Glutamatergic neuron (in vitro differentiated cells): Measurements from ENCODE around the gene IGLL5. TPM values are rescaled to one million over a fixed set of nuclear protein-coding genes. Genes with fewer than 3 reads are reported as not detected.

Source experiments
- DNase-seq: peaks from one replicate; pipeline ENCODE4 v3.0.0; 2022
- H3K27ac Mint-ChIP-seq: one replicate; pipeline ENCODE4 v1.8.0; 2020; ENCODE audit warnings: mild to moderate bottlenecking, mixed read lengths, inconsistent platforms; ENCODE audit not compliant: unreplicated experiment
- H3K27me3 Mint-ChIP-seq: one replicate; pipeline ENCODE4 v1.8.0; 2020; ENCODE audit warnings: mild to moderate bottlenecking, moderate library complexity, mixed read lengths, inconsistent platforms; ENCODE audit not compliant: unreplicated experiment
- H3K36me3 Mint-ChIP-seq: one replicate; pipeline ENCODE4 v1.8.0; 2020; ENCODE audit warnings: mild to moderate bottlenecking, mixed read lengths, inconsistent platforms; ENCODE audit not compliant: unreplicated experiment
- H3K4me1 Mint-ChIP-seq: one replicate; pipeline ENCODE4 v1.8.0; 2020; ENCODE audit warnings: mild to moderate bottlenecking, low read depth, mixed read lengths, inconsistent platforms; ENCODE audit not compliant: unreplicated experiment
- H3K4me3 Mint-ChIP-seq: one replicate; pipeline ENCODE4 v1.8.0; 2020; ENCODE audit warnings: mild to moderate bottlenecking, mixed read lengths, inconsistent platforms; ENCODE audit not compliant: unreplicated experiment
- H3K9me3 Mint-ChIP-seq: one replicate; pipeline ENCODE4 v1.8.0; 2020; ENCODE audit warnings: mild to moderate bottlenecking, moderate library complexity, mixed read lengths, inconsistent platforms; ENCODE audit not compliant: unreplicated experiment
- total RNA-seq: library from RNA; stranded (reverse); fragmentation: NEBNext Ultra II Directional; extraction: Animal tissue kit (Norgen Biotek cat#: 25700); gene quantifications from one replicate; pipeline ENCODE4 v1.2.1, GENCODE V29; 2021; ENCODE audit not compliant: unreplicated experiment
- TF ChIP-seq, protein P1 (sequence below): fragments of 200-600 bp; sonication (generic); IDR thresholded peaks from one replicate; pipeline ENCODE4 v1.5.0; 2021; ENCODE audit not compliant: partially characterized antibody, unreplicated experiment

Gene IGLL5
- total RNA-seq, 1 donor from 2014 or later, result not detected

- DNase-seq, result no peak
Measured at GRCh38 chr22:22884888-22885840, 2.5 kb upstream of the IGLL5 start.

GRCh38 chr22:22886546-22886945 is 1.1 kb upstream of the IGLL5 start:
- Mint-ChIP-seq H3K9me3 (no peaks in the 10 kb centered on the region), H3K27me3 (peaks cover 5% of the 10 kb centered on the region), H3K36me3 (no peaks in the 10 kb centered on the region), H3K4me1 (no peaks in the 10 kb centered on the region), H3K27ac (no peak overlapping the region), H3K4me3 (no peak overlapping the region)
- TF ChIP-seq, protein P1, sequence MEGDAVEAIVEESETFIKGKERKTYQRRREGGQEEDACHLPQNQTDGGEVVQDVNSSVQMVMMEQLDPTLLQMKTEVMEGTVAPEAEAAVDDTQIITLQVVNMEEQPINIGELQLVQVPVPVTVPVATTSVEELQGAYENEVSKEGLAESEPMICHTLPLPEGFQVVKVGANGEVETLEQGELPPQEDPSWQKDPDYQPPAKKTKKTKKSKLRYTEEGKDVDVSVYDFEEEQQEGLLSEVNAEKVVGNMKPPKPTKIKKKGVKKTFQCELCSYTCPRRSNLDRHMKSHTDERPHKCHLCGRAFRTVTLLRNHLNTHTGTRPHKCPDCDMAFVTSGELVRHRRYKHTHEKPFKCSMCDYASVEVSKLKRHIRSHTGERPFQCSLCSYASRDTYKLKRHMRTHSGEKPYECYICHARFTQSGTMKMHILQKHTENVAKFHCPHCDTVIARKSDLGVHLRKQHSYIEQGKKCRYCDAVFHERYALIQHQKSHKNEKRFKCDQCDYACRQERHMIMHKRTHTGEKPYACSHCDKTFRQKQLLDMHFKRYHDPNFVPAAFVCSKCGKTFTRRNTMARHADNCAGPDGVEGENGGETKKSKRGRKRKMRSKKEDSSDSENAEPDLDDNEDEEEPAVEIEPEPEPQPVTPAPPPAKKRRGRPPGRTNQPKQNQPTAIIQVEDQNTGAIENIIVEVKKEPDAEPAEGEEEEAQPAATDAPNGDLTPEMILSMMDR, result no peak
- DNase-seq, result no peak

More at GRCh38 chr22:22884888-22885840, 2.5 kb upstream of the IGLL5 start:
- no peak overlapping the region for H3K27ac Mint-ChIP-seq
- no peaks in the 10 kb centered on the region for H3K9me3 Mint-ChIP-seq
- no peak overlapping the region for H3K4me3 Mint-ChIP-seq
- H3K4me1 Mint-ChIP-seq, result no peaks in the 10 kb centered on the region
- H3K36me3 Mint-ChIP-seq, result no peaks in the 10 kb centered on the region
- H3K27me3 Mint-ChIP-seq, result peaks cover 7% of the 10 kb centered on the region
- TF ChIP-seq, protein P1, result no peak

DNA sequence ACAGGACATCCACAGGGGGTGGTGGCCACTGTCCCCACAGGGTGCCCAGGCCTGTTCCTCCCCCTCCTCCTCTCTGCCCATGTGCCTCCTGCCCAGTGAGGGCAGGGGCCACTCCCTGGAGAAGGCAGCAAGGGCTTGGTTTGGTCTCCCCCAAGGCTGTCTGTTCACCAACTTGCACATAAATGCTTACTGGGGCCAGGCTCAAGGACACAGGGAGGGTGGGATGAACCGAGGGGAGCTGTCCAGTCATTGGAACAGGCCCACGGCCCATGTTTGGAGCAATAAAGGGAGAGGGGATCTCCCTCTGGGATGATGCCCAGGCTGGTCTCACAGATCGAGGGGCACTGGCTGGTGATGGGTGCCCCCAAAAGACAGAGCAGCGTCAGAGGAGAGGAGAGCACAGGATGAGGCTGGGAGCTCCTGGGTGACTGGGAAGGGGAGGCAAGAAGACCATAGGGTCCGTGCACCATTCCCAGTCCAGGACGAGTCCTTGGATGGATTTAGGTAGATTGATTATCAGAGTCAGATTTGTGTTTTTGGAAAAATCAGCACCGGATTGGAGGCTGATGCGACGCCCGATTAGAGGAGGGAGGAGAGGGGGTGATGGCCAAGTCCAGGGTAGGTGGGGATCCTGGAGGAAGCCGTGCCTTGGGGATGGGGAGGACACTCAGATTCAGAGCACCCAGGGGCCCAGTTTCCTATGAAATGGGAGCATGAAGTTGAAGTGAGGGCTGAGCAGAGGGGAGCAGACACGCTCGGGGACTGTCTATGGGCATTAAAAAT is 1.1 kb downstream of the IGLL5 start:
- DNase-seq, result no peak
- peaks cover 4% of the 10 kb centered on the region for H3K27me3 Mint-ChIP-seq
- no peaks in the 10 kb centered on the region for H3K4me1 Mint-ChIP-seq
- H3K9me3 Mint-ChIP-seq, result no peaks in the 10 kb centered on the region
- H3K27ac Mint-ChIP-seq, result no peak overlapping the region
- no peaks in the 10 kb centered on the region for H3K36me3 Mint-ChIP-seq
- no peak overlapping the region for H3K4me3 Mint-ChIP-seq
- TF ChIP-seq, protein P1, result no peak

GRCh38 chr22:22890085-22890484 is 2.5 kb downstream of the IGLL5 start:
- no peaks in the 10 kb centered on the region for H3K9me3 Mint-ChIP-seq
- TF ChIP-seq, protein P1, result no peak
- H3K27me3 Mint-ChIP-seq, result peaks cover 9% of the 10 kb centered on the region

More at GRCh38 chr22:22890085-22890484, 2.5 kb downstream of the IGLL5 start:
- no peaks in the 10 kb centered on the region for H3K4me1 Mint-ChIP-seq
- no peak overlapping the region for H3K27ac Mint-ChIP-seq
- H3K4me3 Mint-ChIP-seq, result no peak overlapping the region
- no peak for DNase-seq
- H3K36me3 Mint-ChIP-seq, result no peaks in the 10 kb centered on the region
